NCI-H510A (cell line): ENCODE data around the gene INPP5A.

Experiments
- DNase-seq: peaks from one replicate; lab custom pipeline; 2025; lab: John Stamatoyannopoulos, UW

INPP5A gene

GRCh38 chr10:132804785-132805426 is 267.3 kb downstream of the INPP5A start:
- no peak for DNase-seq

- DNase-seq, result no peak
These were observed 268.0 kb downstream of the INPP5A start for GRCh38 chr10:132805599-132805998.

GRCh38 chr10:132806110-132806509 is 268.5 kb downstream of the INPP5A start:
- no peak for DNase-seq

GRCh38 chr10:132806561-132807003 is 269.0 kb downstream of the INPP5A start:
- no peak for DNase-seq

- no peak for DNase-seq
These were observed 270.0 kb downstream of the INPP5A start for GRCh38 chr10:132807621-132808049.

GRCh38 chr10:132808383-132809231 is 271.0 kb downstream of the INPP5A start:
- no peak for DNase-seq

GRCh38 chr10:132809232-132810140 is 271.9 kb downstream of the INPP5A start:
- DNase-seq, result no peak

GRCh38 chr10:132810141-132810806 is 272.7 kb downstream of the INPP5A start:
- DNase-seq, result no peak

GRCh38 chr10:132810807-132811700 is 273.5 kb downstream of the INPP5A start:
- DNase-seq, result no peak

- DNase-seq, result no peak
These were observed 274.4 kb downstream of the INPP5A start for GRCh38 chr10:132811891-132812481.

- DNase-seq, result no peak
These were observed 274.9 kb downstream of the INPP5A start for GRCh38 chr10:132812520-132812919.

GRCh38 chr10:132813001-132813401 is 275.4 kb downstream of the INPP5A start:
- DNase-seq, result no peak

GRCh38 chr10:132813560-132814468 is 276.2 kb downstream of the INPP5A start:
- DNase-seq, result no peak

- no peak for DNase-seq
These were observed 276.9 kb downstream of the INPP5A start for GRCh38 chr10:132814469-132814856.

- DNase-seq, result no peak
These were observed 277.7 kb downstream of the INPP5A start for GRCh38 chr10:132815168-132815857.

GRCh38 chr10:132816718-132817117 is 279.1 kb downstream of the INPP5A start:
- DNase-seq, result no peak

- DNase-seq, result no peak
These were observed 280.2 kb downstream of the INPP5A start for GRCh38 chr10:132817701-132818211.

- DNase-seq, result no peak
These were observed 282.5 kb downstream of the INPP5A start for GRCh38 chr10:132820056-132820455.
